CD14-positive monocyte (primary cell): ENCODE measurements around the gene PRSS22. TPM values are rescaled to one million over a fixed set of nuclear protein-coding genes. Genes with fewer than 3 reads are reported as not detected.

Experiments used
- DNase-seq, 3 donors: peaks; one replicate each; pipeline ENCODE4 v3.0.0-alpha.2; 2011 to 2022
- H2AFZ ChIP-seq: 2 replicates; pipeline ENCODE4 v1.6.0; 2012; ENCODE audit warnings: mild to moderate bottlenecking, low read depth, low read length, inconsistent platforms; ENCODE audit not compliant: insufficient read depth, poor library complexity, severe bottlenecking
- H3K27ac ChIP-seq, 2 donors: 1 replicate in 1 of 2; 2 replicates in 1 of 2; pipeline ENCODE4 v1.5.1; 2012 to 2013; ENCODE audit warnings: low read length in 2 of 2, control low read depth in 1 of 2, inconsistent platforms in 1 of 2, low read depth in 1 of 2, mild to moderate bottlenecking in 1 of 2
- H3K27me3 ChIP-seq, 2 donors: one replicate each; pipeline versions ENCODE4 v1.6.0 to v1.6.1; 2011 to 2013; ENCODE audit warnings: low read length in 2 of 2; ENCODE audit not compliant: control insufficient read depth in 2 of 2, insufficient read depth in 2 of 2
- H3K36me3 ChIP-seq, 2 donors: replicated peaks in 1 of 2; 1 replicate in 1 of 2; 2 replicates in 1 of 2; pipeline versions ENCODE4 v1.5.1 to v1.6.1; 2012 to 2013; ENCODE audit warnings: low read length in 2 of 2, control low read depth in 1 of 2, inconsistent platforms in 1 of 2, mild to moderate bottlenecking in 1 of 2; ENCODE audit not compliant: insufficient read depth in 2 of 2, control insufficient read depth in 1 of 2
- H3K4me1 ChIP-seq, 2 donors: 1 replicate in 1 of 2; 2 replicates in 1 of 2; pipeline versions ENCODE4 v1.5.1 to v1.6.1; 2012 to 2013; ENCODE audit warnings: low read length in 2 of 2, control low read depth in 1 of 2, inconsistent platforms in 1 of 2, mild to moderate bottlenecking in 1 of 2, moderate library complexity in 1 of 2; ENCODE audit not compliant: insufficient read depth in 2 of 2, control insufficient read depth in 1 of 2
- H3K4me2 ChIP-seq: replicated peaks from 2 replicates; pipeline ENCODE3; 2012; ENCODE audit warnings: low read length, moderate library complexity, mild to moderate bottlenecking; ENCODE audit not compliant: poor library complexity, severe bottlenecking; ENCODE audit errors: extremely low read depth
- H3K4me3 ChIP-seq, 3 experiments: fragments of 200-600 bp in 1 of 3; sonication (generic) in 1 of 3; replicated peaks in 1 of 3; 1 replicate in 2 of 3; 2 replicates in 1 of 3; pipeline ENCODE4 v1.5.1; 2011 to 2013; ENCODE audit warnings: low read length in 3 of 3, mild to moderate bottlenecking in 3 of 3, control low read depth in 2 of 3, low read depth in 2 of 3, inconsistent platforms in 1 of 3, moderate library complexity in 1 of 3
- H3K79me2 ChIP-seq: 2 replicates; pipeline ENCODE4 v1.6.0; 2012; ENCODE audit warnings: mild to moderate bottlenecking, control low read depth, inconsistent platforms, low read length, moderate library complexity; ENCODE audit not compliant: insufficient read depth
- H3K9ac ChIP-seq: 2 replicates; pipeline ENCODE4 v1.6.0; 2017; ENCODE audit warnings: low read length, mild to moderate bottlenecking; ENCODE audit not compliant: insufficient read depth, poor library complexity, severe bottlenecking
- H3K9me3 ChIP-seq, 2 donors: replicated peaks in 1 of 2; 1 replicate in 1 of 2; 2 replicates in 1 of 2; pipeline versions ENCODE4 v1.5.1 to v1.6.1; 2012 to 2013; ENCODE audit warnings: low read length in 2 of 2, control low read depth in 1 of 2; ENCODE audit not compliant: control insufficient read depth in 1 of 2, insufficient read depth in 1 of 2
- H4K20me1 ChIP-seq: 2 replicates; pipeline ENCODE4 v1.6.0; 2012; ENCODE audit warnings: mild to moderate bottlenecking, low read length, control low read depth, moderate library complexity; ENCODE audit not compliant: insufficient read depth
- H3K27ac Mint-ChIP-seq, 7 donors: one replicate each; pipeline ENCODE4 v1.8.0; 2020; ENCODE audit warnings: mild to moderate bottlenecking in 7 of 7, mixed read lengths in 7 of 7, moderate library complexity in 6 of 7, inconsistent platforms in 2 of 7
- H3K27me3 Mint-ChIP-seq, 3 donors: one replicate each; pipeline ENCODE4 v1.8.0; 2021 to 2022; ENCODE audit warnings: low read depth in 3 of 3, mild to moderate bottlenecking in 3 of 3, mixed read lengths in 3 of 3, moderate library complexity in 3 of 3, inconsistent platforms in 1 of 3
- H3K36me3 Mint-ChIP-seq, 2 donors: one replicate each; pipeline ENCODE4 v1.8.0; 2020; ENCODE audit warnings: mixed read lengths in 2 of 2, inconsistent platforms in 1 of 2, mild to moderate bottlenecking in 1 of 2
- H3K4me1 Mint-ChIP-seq: one replicate; pipeline ENCODE4 v1.8.0; 2020; ENCODE audit warnings: mild to moderate bottlenecking, mixed read lengths
- H3K4me3 Mint-ChIP-seq, 2 donors: one replicate each; pipeline ENCODE4 v1.8.0; 2020; ENCODE audit warnings: mild to moderate bottlenecking in 2 of 2, mixed read lengths in 2 of 2, moderate library complexity in 1 of 2
- H3K9me3 Mint-ChIP-seq, 7 donors: one replicate each; pipeline ENCODE4 v1.8.0; 2020 to 2022; ENCODE audit warnings: mixed read lengths in 7 of 7, mild to moderate bottlenecking in 6 of 7, moderate library complexity in 6 of 7, inconsistent platforms in 2 of 7
- WGBS: methylation state at CpG from one replicate; pipeline ENCODE4 v1.1.5; 2013; ENCODE audit warnings: missing lambda C conversion rate; ENCODE audit not compliant: insufficient coverage; 5-methylcytosine and 5-hydroxymethylcytosine counted together
- intact Hi-C, 2 donors: fragments of 100-400 bp; cut with micrococcal nuclease; formaldehyde crosslinking; loops; one replicate each; pipeline versions ENCODE4 v1.15.0 to v1.15.1; 2023
- polyA plus RNA-seq, 3 donors: library from polyadenylated mRNA; depleted of rRNA in 1 of 3; unstranded in 2 of 3; stranded (reverse) in 1 of 3; fragments of 300-500 nt in 2 of 3; fragments of >200 nt in 1 of 3; fragmentation: Illumina TruSeq in 2 of 3; gene quantifications; 1 replicate in 2 of 3; 2 replicates in 1 of 3; pipeline ENCODE4 v1.2.3, GENCODE V29; 2012 to 2021
- TF ChIP-seq, protein P1 (sequence below): fragments of 200-600 bp; IDR thresholded peaks from one replicate; pipeline ENCODE4 v1.8.0; 2022; ENCODE audit warnings: antibody characterized with exemption, mild to moderate bottlenecking

The PRSS22 gene
- polyA plus RNA-seq, 3 donors = not detected

DNA sequence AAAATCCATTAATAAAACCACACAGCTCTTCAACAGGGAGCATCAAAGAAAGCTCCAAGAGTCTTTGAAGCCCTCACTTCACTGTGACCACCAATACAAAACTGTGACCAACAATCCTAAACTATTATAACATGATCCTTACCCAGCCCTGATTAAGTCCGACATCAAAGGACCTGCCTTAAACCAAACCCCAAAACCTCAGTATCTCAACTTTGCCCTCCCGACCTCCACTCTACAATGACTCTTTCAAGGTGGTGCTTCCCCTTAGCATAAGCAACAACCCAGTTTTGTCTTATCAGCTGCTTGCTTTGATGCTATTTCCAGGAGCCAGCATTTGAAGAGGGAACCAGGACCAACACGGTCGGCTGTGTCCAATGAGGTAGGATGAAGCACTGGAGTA lies 8.5 kb upstream of the PRSS22 start:
- no peak overlapping the region for H3K4me3 Mint-ChIP-seq

DNA sequence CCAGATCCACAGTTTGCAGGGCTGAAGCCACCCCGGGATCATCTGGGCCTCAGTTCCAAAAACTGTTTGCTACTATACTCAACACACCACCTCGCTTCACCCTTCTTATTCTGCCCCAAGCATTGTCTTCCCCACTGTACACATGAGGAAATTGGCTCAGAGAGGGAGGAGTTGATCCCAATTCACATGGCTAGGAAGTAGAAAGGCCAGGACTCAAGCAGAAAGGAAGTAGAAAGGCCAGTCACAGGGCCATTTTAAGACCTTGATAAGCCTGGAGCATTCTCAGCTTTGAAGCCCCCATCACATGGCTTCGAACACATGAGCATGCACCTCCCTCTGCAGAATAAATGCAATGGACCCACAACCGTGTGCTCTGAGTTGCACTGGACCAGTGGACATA lies 7.7 kb upstream of the PRSS22 start:
- H3K27me3 ChIP-seq = no peaks in the 10 kb centered on the region
- H3K79me2 ChIP-seq = no peaks in the 10 kb centered on the region
- H3K4me3 ChIP-seq = no peak overlapping the region
- H3K9ac ChIP-seq = no peak overlapping the region
- peaks cover 13% of the 10 kb centered on the region for H3K4me1 Mint-ChIP-seq
- no peak overlapping the region for H3K27ac Mint-ChIP-seq
- no peak for DNase-seq
- H3K9me3 ChIP-seq = peaks cover 4 to 7% of the 10 kb centered on the region in 2 donors
- H3K4me3 Mint-ChIP-seq = no peak overlapping the region
- H3K27me3 Mint-ChIP-seq = peaks cover 5 to 14% (median 11%) of the 10 kb centered on the region in 3 donors
- no peak overlapping the region for H3K4me2 ChIP-seq
- intact Hi-C loops = no loop called here
- peaks cover 10 to 11% of the 10 kb centered on the region in 2 donors for H3K4me1 ChIP-seq
- H3K27ac ChIP-seq = no peak overlapping the region
- TF ChIP-seq, protein P1, sequence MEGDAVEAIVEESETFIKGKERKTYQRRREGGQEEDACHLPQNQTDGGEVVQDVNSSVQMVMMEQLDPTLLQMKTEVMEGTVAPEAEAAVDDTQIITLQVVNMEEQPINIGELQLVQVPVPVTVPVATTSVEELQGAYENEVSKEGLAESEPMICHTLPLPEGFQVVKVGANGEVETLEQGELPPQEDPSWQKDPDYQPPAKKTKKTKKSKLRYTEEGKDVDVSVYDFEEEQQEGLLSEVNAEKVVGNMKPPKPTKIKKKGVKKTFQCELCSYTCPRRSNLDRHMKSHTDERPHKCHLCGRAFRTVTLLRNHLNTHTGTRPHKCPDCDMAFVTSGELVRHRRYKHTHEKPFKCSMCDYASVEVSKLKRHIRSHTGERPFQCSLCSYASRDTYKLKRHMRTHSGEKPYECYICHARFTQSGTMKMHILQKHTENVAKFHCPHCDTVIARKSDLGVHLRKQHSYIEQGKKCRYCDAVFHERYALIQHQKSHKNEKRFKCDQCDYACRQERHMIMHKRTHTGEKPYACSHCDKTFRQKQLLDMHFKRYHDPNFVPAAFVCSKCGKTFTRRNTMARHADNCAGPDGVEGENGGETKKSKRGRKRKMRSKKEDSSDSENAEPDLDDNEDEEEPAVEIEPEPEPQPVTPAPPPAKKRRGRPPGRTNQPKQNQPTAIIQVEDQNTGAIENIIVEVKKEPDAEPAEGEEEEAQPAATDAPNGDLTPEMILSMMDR = no peak
- H4K20me1 ChIP-seq = no peaks in the 10 kb centered on the region
- H3K9me3 Mint-ChIP-seq = peaks cover 0 to 7% (median 5%) of the 10 kb centered on the region in 7 donors
- H2AFZ ChIP-seq = no peak overlapping the region
- 100% methylated on average over 2 of the region's 4 CpGs for WGBS
- H3K36me3 Mint-ChIP-seq = no peaks in the 10 kb centered on the region
- H3K36me3 ChIP-seq = no peaks in the 10 kb centered on the region

More for the DNA sequence above, 8.5 kb upstream of the PRSS22 start:
- H3K36me3 Mint-ChIP-seq = no peaks in the 10 kb centered on the region
- Histone ChIP-seq H3K4me2 (no peak overlapping the region), H3K27me3 (no peaks in the 10 kb centered on the region), H3K36me3 (no peaks in the 10 kb centered on the region), H3K4me3 (no peak overlapping the region), H3K27ac (no peak overlapping the region), H2AFZ (no peak overlapping the region), H4K20me1 (no peaks in the 10 kb centered on the region), H3K9me3 (no peaks in the 10 kb centered on the region), H3K9ac (no peak overlapping the region), H3K79me2 (no peaks in the 10 kb centered on the region), H3K4me1 (peaks cover 9 to 10% of the 10 kb centered on the region in 2 donors)
- no peak for DNase-seq
- H3K9me3 Mint-ChIP-seq = peaks cover 0 to 1% (median 0%) of the 10 kb centered on the region in 7 donors
- intact Hi-C loops = no loop called here
- H3K4me1 Mint-ChIP-seq = peaks cover 6% of the 10 kb centered on the region
- peaks cover 5 to 10% (median 6%) of the 10 kb centered on the region in 3 donors for H3K27me3 Mint-ChIP-seq
- H3K27ac Mint-ChIP-seq = no peak overlapping the region
- TF ChIP-seq, protein P1 = no peak
- 100% methylated on average over 4 of the region's 4 CpGs for WGBS
